SK-N-SH treated with all-trans-retinoic acid at 6 μM for 48 hours (cell line): ENCODE measurements around the gene RIOX2.
"Not testable (repeated sequence)": the region's sequence is repeated elsewhere in the genome, so short reads cannot be mapped to it uniquely, and the experiment has no call there.

Source experiments
- ATAC-seq: fragments of 200-7000 bp; cut with Tn5 transposase; 3 replicates; pipeline ENCODE4 v1.9.1; 2020; ENCODE audit warnings: mild to moderate bottlenecking, moderate library complexity
- ARNTL ChIP-seq: fragments of 450-650 bp; formaldehyde crosslinking; IDR thresholded peaks from 2 replicates; pipeline ENCODE4 v1.5.0; 2020; ENCODE audit warnings: low read depth, mild to moderate bottlenecking, moderate library complexity, borderline replicate concordance
- BACH2 ChIP-seq: fragments of 250-450 bp; sonication (Bioruptor Pico); IDR thresholded peaks from 2 replicates; pipeline ENCODE4 v1.9.0; 2021; ENCODE audit warnings: mild to moderate bottlenecking, borderline replicate concordance
- CSDC2 ChIP-seq: fragments of 250-450 bp; sonication (Bioruptor Pico); IDR thresholded peaks from 2 replicates; pipeline ENCODE4 v1.5.0; 2020; ENCODE audit warnings: mild to moderate bottlenecking, moderate library complexity
- ESRRG ChIP-seq: fragments of 250-450 bp; sonication (Bioruptor Pico); IDR thresholded peaks from 2 replicates; pipeline ENCODE4 v1.6.1; 2021; ENCODE audit warnings: mild to moderate bottlenecking
- GLIS3 ChIP-seq: fragments of 250-450 bp; sonication (Bioruptor Pico); IDR thresholded peaks from 2 replicates; pipeline ENCODE4 v1.5.0; 2020; ENCODE audit warnings: mild to moderate bottlenecking, moderate library complexity
- ISL1 ChIP-seq: fragments of 250-450 bp; sonication (Bioruptor Pico); IDR thresholded peaks from 2 replicates; pipeline ENCODE4 v2.1.2; 2022; ENCODE audit warnings: mild to moderate bottlenecking, moderate library complexity
- OSR1 ChIP-seq: fragments of 250-450 bp; sonication (Bioruptor Pico); IDR thresholded peaks from 2 replicates; pipeline ENCODE4 v1.8.0; 2022; ENCODE audit warnings: moderate library complexity, mild to moderate bottlenecking, inconsistent platforms
- PPARA ChIP-seq: fragments of 250-450 bp; sonication (Bioruptor Pico); IDR thresholded peaks from 2 replicates; pipeline ENCODE4 v1.5.0; 2020; ENCODE audit warnings: mild to moderate bottlenecking, borderline replicate concordance
- RARB ChIP-seq: fragments of 250-450 bp; sonication (Bioruptor Pico); IDR thresholded peaks from 2 replicates; pipeline ENCODE4 v1.8.0; 2021; ENCODE audit warnings: mild to moderate bottlenecking, moderate library complexity
- SNAI2 ChIP-seq: fragments of 250-450 bp; sonication (Bioruptor Pico); IDR thresholded peaks from 2 replicates; pipeline ENCODE4 v1.5.0; 2020; ENCODE audit warnings: mild to moderate bottlenecking, moderate library complexity
- TCF4 ChIP-seq: fragments of 250-450 bp; sonication (Bioruptor Pico); IDR thresholded peaks from 2 replicates; pipeline ENCODE4 v1.8.0; 2021; ENCODE audit warnings: mild to moderate bottlenecking, moderate library complexity, borderline replicate concordance
- TOX ChIP-seq: fragments of 250-450 bp; sonication (Bioruptor Pico); IDR thresholded peaks from 2 replicates; pipeline ENCODE4 v1.8.0; 2021; ENCODE audit warnings: mild to moderate bottlenecking, moderate library complexity, borderline replicate concordance
- ZC3H10 ChIP-seq: fragments of 250-450 bp; sonication (Bioruptor Pico); IDR thresholded peaks from 2 replicates; pipeline ENCODE4 v1.5.1; 2021; ENCODE audit warnings: mild to moderate bottlenecking, moderate library complexity
- ZFP30 ChIP-seq: fragments of 450-650 bp; formaldehyde crosslinking; IDR thresholded peaks from 2 replicates; pipeline ENCODE4 v1.5.0; 2022; ENCODE audit warnings: mild to moderate bottlenecking, moderate library complexity
- ZNF565 ChIP-seq: fragments of 450-650 bp; formaldehyde crosslinking; conservative IDR thresholded peaks from 2 replicates; pipeline ENCODE4 v1.5.0; 2020; ENCODE audit warnings: low read depth, mild to moderate bottlenecking, moderate library complexity
- ZNF70 ChIP-seq: fragments of 450-650 bp; formaldehyde crosslinking; IDR thresholded peaks from 2 replicates; pipeline ENCODE4 v1.5.0; 2020; ENCODE audit warnings: mild to moderate bottlenecking, moderate library complexity
- ZNF8 ChIP-seq: fragments of 450-650 bp; formaldehyde crosslinking; IDR thresholded peaks from 2 replicates; pipeline ENCODE4 v1.5.0; 2020; ENCODE audit warnings: mild to moderate bottlenecking, moderate library complexity
- TF ChIP-seq, protein P1 (sequence below): fragments of 250-450 bp; sonication (Bioruptor Pico); IDR thresholded peaks from 2 replicates; pipeline ENCODE4 v1.5.1; 2020; ENCODE audit warnings: low read depth, mild to moderate bottlenecking, moderate library complexity
- TF ChIP-seq, protein P2 (sequence below): fragments of 250-450 bp; sonication (Bioruptor Pico); IDR thresholded peaks from 2 replicates; pipeline ENCODE4 v1.5.1; 2021; ENCODE audit warnings: mild to moderate bottlenecking, moderate library complexity
- TF ChIP-seq, protein P3 (sequence below): fragments of 250-450 bp; sonication (Bioruptor Pico); IDR thresholded peaks from 2 replicates; pipeline ENCODE4 v1.8.0; 2021; ENCODE audit warnings: low read depth, mild to moderate bottlenecking, moderate library complexity, borderline replicate concordance
- TF ChIP-seq, protein P4 (sequence below): fragments of 250-450 bp; sonication (Bioruptor Pico); IDR thresholded peaks from 2 replicates; pipeline ENCODE4 v1.8.0; 2020; ENCODE audit warnings: mild to moderate bottlenecking, moderate library complexity, borderline replicate concordance

The RIOX2 gene

DNA sequence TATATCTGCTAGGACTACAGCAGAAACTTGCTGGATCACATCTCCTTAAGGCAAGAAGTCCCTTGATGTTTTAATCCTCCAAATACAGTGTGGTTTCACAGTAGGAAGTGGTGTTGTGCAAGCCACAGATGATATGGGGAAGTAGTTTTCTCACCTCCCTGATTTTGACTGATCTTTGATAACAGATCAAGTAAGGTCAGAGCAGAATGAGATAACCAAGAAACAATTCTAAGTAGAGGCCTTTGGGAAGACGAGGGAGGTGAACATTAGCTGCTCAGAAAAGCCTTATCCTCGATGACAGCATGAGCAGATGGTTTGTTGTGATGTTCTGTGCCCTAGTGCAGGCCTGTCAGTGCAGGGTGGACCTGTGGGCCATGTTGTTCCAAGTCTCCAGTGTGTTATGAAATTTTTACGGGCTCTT is 61.3 kb downstream of the RIOX2 start:
- ATAC-seq = no peak
- TF ChIP-seq RARB (CRISPR knock-in tag) (no peak), TCF4 (CRISPR knock-in tag) (no peak), ZNF565 (CRISPR knock-in tag) (no peak), ZC3H10 (no peak), ISL1 (CRISPR knock-in tag) (no peak), ZFP30 (no peak), ESRRG (CRISPR knock-in tag) (no peak), OSR1 (no peak), ARNTL (CRISPR knock-in tag) (no peak)
- TF ChIP-seq, protein P1, sequence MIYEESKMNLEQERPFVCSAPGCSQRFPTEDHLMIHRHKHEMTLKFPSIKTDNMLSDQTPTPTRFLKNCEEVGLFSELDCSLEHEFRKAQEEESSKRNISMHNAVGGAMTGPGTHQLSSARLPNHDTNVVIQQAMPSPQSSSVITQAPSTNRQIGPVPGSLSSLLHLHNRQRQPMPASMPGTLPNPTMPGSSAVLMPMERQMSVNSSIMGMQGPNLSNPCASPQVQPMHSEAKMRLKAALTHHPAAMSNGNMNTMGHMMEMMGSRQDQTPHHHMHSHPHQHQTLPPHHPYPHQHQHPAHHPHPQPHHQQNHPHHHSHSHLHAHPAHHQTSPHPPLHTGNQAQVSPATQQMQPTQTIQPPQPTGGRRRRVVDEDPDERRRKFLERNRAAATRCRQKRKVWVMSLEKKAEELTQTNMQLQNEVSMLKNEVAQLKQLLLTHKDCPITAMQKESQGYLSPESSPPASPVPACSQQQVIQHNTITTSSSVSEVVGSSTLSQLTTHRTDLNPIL (CRISPR knock-in tag) = no peak
- TF ChIP-seq, protein P2, sequence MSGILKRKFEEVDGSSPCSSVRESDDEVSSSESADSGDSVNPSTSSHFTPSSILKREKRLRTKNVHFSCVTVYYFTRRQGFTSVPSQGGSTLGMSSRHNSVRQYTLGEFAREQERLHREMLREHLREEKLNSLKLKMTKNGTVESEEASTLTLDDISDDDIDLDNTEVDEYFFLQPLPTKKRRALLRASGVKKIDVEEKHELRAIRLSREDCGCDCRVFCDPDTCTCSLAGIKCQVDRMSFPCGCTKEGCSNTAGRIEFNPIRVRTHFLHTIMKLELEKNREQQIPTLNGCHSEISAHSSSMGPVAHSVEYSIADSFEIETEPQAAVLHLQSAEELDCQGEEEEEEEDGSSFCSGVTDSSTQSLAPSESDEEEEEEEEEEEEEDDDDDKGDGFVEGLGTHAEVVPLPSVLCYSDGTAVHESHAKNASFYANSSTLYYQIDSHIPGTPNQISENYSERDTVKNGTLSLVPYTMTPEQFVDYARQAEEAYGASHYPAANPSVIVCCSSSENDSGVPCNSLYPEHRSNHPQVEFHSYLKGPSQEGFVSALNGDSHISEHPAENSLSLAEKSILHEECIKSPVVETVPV = no peak

DNA sequence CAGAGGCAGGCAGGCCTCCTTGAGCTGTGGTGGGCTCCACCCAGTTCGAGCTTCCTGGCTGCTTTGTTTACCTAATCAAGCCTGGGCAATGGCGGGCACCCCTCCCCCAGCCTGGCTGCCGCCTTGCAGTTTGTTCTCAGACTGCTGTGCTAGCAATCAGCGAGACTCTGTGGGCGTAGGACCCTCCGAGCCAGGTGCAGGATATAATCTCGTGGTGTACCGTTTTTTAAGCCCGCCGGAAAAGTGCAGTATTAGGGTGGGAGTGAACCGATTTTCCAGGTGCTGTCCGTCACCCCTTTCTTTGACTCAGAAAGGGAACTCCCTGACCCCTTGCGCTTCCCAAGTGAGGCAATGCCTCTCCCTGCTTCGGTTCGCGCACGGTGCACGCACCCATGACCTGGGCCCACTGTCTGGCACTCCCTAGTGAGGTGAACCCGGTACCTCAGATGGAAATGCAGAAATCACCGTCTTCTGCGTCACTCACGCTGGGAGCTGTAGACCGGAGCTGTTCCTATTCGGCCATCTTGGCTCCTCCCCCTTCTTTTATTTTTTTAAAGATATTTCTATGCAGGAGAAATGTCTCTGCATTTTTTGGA is 61.9 kb downstream of the RIOX2 start:
- ATAC-seq = not testable (repeated sequence)

DNA sequence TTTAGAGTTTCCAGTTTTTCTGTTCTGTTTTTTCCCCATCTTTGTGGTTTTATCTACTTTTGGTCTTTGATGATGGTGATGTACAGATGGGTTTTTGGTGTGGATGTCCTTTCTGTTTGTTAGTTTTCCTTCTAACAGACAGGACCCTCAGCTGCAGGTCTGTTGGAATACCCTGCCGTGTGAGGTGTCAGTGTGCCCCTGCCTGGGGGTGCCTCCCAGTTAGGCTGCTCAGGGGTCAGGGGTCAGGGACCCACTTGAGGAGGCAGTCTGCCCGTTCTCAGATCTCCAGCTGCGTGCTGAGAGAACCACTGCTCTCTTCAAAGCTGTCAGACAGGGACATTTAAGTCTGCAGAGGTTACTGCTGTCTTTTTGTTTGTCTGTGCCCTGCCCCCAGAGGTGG is 62.4 kb downstream of the RIOX2 start:
- ATAC-seq = not testable (repeated sequence)

DNA sequence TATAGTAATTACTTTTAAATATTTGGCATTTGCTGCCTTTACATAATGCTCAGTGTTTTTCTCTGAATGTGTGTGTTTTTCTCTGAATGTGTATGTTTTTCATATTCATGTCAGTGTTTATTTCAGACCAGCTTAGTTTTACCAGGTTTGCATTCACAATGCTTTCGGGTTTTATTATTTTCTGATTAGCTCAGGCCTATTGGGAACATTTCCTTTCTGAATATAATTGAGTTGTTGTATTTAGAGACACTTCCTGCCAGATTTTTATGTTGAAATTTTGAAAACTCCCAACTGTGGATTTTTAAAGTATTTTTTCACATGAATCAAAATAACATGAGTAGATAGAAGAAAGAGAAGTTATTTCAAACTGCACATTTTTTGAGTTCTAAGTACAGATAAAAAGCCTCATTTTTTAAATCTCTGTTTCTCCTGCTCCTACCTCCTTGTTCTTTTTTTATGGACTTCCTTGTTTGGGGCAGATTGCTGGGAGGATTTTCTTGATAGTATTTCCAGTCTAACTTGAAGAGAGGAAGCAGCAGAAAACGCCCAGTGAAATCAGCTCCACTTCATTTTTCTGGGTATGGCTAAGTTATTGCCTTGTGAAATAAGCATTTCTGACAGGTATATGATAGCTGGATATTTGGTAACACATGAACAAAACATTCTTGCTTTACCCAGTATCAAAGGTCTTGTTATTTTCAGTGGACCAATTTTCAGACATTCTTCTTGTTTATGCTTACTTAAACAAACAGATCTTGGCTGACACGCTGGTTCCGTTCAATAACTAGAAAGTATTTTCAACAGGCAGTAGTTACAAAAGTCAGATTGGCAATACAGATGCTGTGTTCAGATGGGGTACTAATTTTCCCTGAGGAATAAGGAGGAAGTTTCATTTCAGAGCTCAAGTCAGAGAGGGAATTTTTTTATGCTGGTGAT is 70.7 kb downstream of the RIOX2 start:
- ATAC-seq = no peak
- TF ChIP-seq TOX (CRISPR knock-in tag) (no peak), ISL1 (CRISPR knock-in tag) (no peak), PPARA (CRISPR knock-in tag) (no peak), ESRRG (CRISPR knock-in tag) (no peak), ZFP30 (no peak), CSDC2 (CRISPR knock-in tag) (no peak), SNAI2 (no peak)
- TF ChIP-seq, protein P3, sequence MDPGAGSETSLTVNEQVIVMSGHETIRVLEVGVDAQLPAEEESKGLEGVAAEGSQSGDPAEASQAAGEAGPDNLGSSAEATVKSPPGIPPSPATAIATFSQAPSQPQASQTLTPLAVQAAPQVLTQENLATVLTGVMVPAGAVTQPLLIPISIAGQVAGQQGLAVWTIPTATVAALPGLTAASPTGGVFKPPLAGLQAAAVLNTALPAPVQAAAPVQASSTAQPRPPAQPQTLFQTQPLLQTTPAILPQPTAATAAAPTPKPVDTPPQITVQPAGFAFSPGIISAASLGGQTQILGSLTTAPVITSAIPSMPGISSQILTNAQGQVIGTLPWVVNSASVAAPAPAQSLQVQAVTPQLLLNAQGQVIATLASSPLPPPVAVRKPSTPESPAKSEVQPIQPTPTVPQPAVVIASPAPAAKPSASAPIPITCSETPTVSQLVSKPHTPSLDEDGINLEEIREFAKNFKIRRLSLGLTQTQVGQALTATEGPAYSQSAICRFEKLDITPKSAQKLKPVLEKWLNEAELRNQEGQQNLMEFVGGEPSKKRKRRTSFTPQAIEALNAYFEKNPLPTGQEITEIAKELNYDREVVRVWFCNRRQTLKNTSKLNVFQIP = no peak
- TF ChIP-seq, all 23 proteins: peak for 0

DNA sequence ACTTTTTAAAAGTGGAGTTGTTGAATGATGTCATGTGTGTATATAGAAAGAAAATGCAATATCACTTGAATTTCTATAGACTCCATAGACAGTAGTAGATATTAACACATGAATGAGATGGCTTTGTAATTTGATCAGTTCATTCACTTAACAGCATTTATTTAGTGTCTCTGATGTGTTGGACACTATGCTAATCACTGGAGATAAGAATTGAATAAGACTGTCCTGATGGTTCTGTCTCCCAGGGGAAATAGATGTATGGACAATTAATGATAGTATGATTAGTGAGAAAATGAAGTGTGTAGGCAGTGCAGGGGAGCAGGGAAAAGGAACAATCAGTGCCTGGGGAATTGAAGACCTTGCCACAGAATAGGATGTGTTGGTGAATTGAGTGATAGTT is 72.9 kb downstream of the RIOX2 start:
- TF ChIP-seq, protein P3 = no peak
- TF ChIP-seq OSR1 = no peak
- TF ChIP-seq, protein P2 = no peak
- TF ChIP-seq ZNF70 (CRISPR knock-in tag) = no peak
- no peak for TF ChIP-seq CSDC2 (CRISPR knock-in tag)
- TF ChIP-seq PPARA (CRISPR knock-in tag) = no peak
- TF ChIP-seq, protein P4, sequence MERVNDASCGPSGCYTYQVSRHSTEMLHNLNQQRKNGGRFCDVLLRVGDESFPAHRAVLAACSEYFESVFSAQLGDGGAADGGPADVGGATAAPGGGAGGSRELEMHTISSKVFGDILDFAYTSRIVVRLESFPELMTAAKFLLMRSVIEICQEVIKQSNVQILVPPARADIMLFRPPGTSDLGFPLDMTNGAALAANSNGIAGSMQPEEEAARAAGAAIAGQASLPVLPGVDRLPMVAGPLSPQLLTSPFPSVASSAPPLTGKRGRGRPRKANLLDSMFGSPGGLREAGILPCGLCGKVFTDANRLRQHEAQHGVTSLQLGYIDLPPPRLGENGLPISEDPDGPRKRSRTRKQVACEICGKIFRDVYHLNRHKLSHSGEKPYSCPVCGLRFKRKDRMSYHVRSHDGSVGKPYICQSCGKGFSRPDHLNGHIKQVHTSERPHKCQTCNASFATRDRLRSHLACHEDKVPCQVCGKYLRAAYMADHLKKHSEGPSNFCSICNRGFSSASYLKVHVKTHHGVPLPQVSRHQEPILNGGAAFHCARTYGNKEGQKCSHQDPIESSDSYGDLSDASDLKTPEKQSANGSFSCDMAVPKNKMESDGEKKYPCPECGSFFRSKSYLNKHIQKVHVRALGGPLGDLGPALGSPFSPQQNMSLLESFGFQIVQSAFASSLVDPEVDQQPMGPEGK (CRISPR knock-in tag) = no peak
- TF ChIP-seq ARNTL (CRISPR knock-in tag) = no peak
- no peak for TF ChIP-seq ZNF565 (CRISPR knock-in tag)
- no peak for TF ChIP-seq ZFP30
- no peak for TF ChIP-seq GLIS3
- no peak for TF ChIP-seq ESRRG (CRISPR knock-in tag)
- TF ChIP-seq BACH2 (CRISPR knock-in tag) = no peak
- TF ChIP-seq, protein P1 (CRISPR knock-in tag) = no peak
- no peak for TF ChIP-seq ZC3H10
- TF ChIP-seq TOX (CRISPR knock-in tag) = no peak
- no peak for TF ChIP-seq ISL1 (CRISPR knock-in tag)
- TF ChIP-seq RARB (CRISPR knock-in tag) = no peak
- TF ChIP-seq SNAI2 = no peak
- no peak for TF ChIP-seq ZNF8 (CRISPR knock-in tag)
- no peak for ATAC-seq
